Bronchus fibroblast of lung (primary cell): ENCODE measurements around the gene C4orf51. TPM values are rescaled to one million over a fixed set of nuclear protein-coding genes. Genes with fewer than 3 reads are reported as not detected.

Experiments used
- total RNA-seq: library from RNA; depleted of rRNA; stranded (reverse); fragments of >200 nt; gene quantifications from 2 replicates; pipeline ENCODE4 v1.2.3, GENCODE V29; 2015

The C4orf51 gene
- not detected in 2 replicates for total RNA-seq

DNA sequence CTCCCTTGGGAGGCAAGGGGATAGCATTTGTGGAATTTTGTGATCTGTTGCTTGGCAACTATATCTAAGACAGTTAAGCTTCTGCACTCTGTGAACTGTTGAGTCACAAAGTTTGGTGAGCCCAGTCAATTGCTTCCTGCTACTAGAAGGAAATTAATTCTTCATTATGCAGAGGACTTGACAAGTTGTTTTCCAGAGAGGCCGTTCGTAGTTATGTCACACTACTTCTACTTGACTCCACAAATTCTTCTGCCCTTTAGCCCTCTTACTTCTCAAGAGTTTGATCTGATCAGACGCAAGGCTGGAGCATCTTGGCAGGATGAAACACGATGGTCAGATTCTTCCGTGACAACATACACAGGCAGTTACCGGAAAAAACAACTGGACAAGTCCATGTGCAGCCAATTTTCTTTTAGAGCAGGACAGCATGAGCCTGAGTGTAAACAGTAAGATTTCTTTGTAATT lies at the start of gene C4orf51:
Gene C4orf51 (plus strand): TSS at position 156 of the 465 bp plus-strand sequence. CDS start 58 bp downstream, at position 214.

Other genes with a start within 250 kb of the C4orf51 start
- gene SMAD1, start 198.3 kb upstream of the C4orf51 start, total RNA-seq, result 11.4 and 14.8 TPM in 2 replicates
- gene MMAA, start 60.8 kb upstream of the C4orf51 start, total RNA-seq, result 3.5 and 4.9 TPM in 2 replicates